Measurements from ENCODE around the gene NKAIN1.
A peak's percentile ranks its signal among the peaks of the same experiment; 100 is the strongest.
"Not testable (repeated sequence)": the region's sequence is repeated elsewhere in the genome, so short reads cannot be mapped to it uniquely, and the experiment has no call there.

NKAIN1 gene

DNA sequence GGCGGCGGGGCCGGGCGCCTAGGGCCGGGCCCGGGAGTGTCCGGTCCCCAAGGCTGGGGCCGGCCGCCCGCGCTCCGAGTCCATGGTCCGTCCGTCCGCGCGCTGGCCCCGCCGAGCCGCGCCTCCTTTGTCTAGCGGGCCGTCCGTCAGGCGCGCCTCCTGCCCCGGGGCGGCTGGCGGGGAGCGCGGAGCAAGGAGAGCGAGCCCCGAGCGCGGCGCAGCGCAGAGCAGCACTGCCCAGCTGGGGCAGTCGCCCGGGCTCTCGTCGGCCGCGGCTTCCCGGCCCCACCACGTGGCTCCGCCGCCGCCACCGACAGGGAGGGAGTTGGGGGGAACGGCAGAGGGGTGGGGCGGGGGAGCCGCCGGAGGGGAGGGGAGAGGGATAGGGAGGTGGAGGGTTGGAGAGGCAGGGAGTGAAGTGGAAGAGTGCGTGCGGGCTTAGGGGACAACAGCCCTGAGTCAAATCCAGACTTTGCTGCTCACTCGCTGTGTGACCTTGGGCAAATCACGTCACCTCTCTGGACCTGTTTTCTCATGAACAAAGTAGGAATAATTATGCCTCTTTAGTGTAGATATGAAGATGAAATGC, at the start of gene NKAIN1:
Gene NKAIN1 (minus strand): TSS at position 235 of the 589 bp plus-strand sequence. CDS start 340 bp downstream, outside the sequence.
- Histone ChIP-seq H2AFZ (ENCODE audit: low read depth, low read length) (no peak within 1 kb of the TSS), H3K9me3 (ENCODE audit: low read length) (no peaks in the 10 kb centered on the region), H3K4me1 (ENCODE audit: insufficient read depth, low read length) (peaks cover 14% of the 10 kb centered on the region), H3K27me3 (ENCODE audit: insufficient read depth, low read length) (no peaks in the 10 kb centered on the region), H3K36me3 (ENCODE audit: insufficient read depth, low read length) (no peaks in the 10 kb centered on the region), H3K4me3 (ENCODE audit: low read length) (peak within 1 kb of the TSS; percentile 68)

DNA sequence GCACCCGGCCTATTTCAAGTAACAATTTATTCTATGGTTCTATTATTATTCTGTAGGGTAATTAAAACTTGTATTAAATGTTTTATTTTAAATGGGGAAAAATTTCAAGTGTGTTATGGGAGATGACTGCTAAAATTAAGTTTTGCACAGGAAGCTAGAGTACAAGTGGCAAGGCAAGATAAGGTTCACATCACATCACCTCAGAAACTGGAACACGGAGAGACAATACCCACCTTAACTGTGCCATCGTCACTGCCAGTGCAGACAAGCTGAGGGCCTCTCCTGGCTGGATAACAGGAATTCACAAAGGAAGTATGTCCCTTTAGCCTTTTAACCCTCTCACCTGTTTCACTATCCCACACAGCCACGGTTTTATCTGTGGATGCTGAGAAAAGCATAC, 49.3 kb upstream of the NKAIN1 start:
- H3K9me3 ChIP-seq (ENCODE audit: low read length) = no peaks in the 10 kb centered on the region
- peaks cover 81% of the 10 kb centered on the region for H3K36me3 ChIP-seq (ENCODE audit: insufficient read depth, low read length)
- H3K27me3 ChIP-seq (ENCODE audit: insufficient read depth, low read length) = no peaks in the 10 kb centered on the region
- no peak overlapping the region for H3K4me3 ChIP-seq (ENCODE audit: low read length)
- no peaks in the 10 kb centered on the region for H3K4me1 ChIP-seq (ENCODE audit: insufficient read depth, low read length)
- no peak overlapping the region for H2AFZ ChIP-seq (ENCODE audit: low read depth, low read length)

DNA sequence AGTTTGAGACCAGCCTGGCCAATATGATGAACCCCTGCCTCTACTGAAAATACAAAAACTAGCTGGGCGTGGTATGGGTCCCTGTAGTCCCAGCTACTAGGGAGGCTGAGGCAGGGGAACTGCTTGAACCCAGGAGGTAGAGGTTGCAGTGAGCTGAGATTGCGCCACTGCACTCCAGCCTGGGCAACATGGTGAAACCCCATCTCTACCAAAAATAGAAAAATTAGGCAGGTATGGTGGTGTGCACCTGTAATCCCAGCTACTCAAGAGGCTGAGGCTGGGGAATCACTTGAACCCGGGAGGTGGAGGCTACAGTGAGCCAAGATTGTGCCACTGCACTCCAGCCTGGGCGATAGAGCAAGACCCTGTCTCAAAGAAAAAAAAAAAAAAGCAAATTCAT, 48.1 kb upstream of the NKAIN1 start:
- not testable (repeated sequence) for H3K4me1 ChIP-seq (ENCODE audit: insufficient read depth, low read length); H3K27me3 ChIP-seq (ENCODE audit: insufficient read depth, low read length); H3K9me3 ChIP-seq (ENCODE audit: low read length); H2AFZ ChIP-seq (ENCODE audit: low read depth, low read length); H3K4me3 ChIP-seq (ENCODE audit: low read length)
- peaks cover 82% of the 10 kb centered on the region for H3K36me3 ChIP-seq (ENCODE audit: insufficient read depth, low read length)

DNA sequence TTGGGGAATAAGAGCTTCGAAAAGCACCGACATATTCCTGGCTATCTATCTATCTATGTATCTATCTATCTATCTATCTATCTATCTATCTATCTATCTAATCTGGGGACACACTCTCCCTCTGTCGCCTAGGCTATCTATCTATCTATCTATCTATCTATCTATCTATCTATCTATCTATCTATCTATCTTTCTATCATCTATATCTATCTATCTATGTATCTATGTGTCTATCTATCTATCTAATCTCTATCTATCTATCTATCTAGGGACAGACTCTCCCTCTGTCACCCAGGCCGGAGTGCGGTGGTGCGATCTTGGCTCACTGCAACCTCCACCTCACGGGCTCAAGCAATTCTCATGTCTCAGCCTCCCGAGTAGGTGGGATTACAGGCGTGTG, 42.7 kb upstream of the NKAIN1 start:
- peaks cover 82% of the 10 kb centered on the region for H3K36me3 ChIP-seq (ENCODE audit: insufficient read depth, low read length)
- H3K9me3 ChIP-seq (ENCODE audit: low read length); H2AFZ ChIP-seq (ENCODE audit: low read depth, low read length); H3K27me3 ChIP-seq (ENCODE audit: insufficient read depth, low read length); H3K4me1 ChIP-seq (ENCODE audit: insufficient read depth, low read length); H3K4me3 ChIP-seq (ENCODE audit: low read length): not testable (repeated sequence)

DNA sequence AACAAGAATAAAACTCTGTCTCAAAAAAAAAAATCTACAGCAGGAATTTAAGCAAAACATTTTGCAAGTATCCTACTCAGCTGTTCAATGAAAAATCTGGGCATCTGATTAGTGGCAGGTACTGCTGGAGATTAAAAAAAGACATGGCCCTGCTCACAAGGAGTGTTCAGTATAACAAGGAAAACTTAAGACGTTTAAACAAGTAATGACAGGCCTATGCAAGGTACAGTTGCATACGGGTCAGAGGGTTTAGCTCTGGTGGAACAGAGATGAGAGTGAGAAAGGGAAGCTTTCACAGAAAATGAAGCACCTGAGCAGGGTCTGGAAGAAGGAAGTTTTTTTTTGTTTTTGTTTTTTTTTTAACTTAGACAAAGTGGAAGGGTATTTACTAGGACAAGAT, 33.9 kb upstream of the NKAIN1 start:
- Histone ChIP-seq H3K36me3 (ENCODE audit: insufficient read depth, low read length) (peaks cover 82% of the 10 kb centered on the region), H3K4me3 (ENCODE audit: low read length) (no peak overlapping the region), H2AFZ (ENCODE audit: low read depth, low read length) (no peak overlapping the region), H3K4me1 (ENCODE audit: insufficient read depth, low read length) (no peaks in the 10 kb centered on the region), H3K27me3 (ENCODE audit: insufficient read depth, low read length) (no peaks in the 10 kb centered on the region), H3K9me3 (ENCODE audit: low read length) (no peaks in the 10 kb centered on the region)

DNA sequence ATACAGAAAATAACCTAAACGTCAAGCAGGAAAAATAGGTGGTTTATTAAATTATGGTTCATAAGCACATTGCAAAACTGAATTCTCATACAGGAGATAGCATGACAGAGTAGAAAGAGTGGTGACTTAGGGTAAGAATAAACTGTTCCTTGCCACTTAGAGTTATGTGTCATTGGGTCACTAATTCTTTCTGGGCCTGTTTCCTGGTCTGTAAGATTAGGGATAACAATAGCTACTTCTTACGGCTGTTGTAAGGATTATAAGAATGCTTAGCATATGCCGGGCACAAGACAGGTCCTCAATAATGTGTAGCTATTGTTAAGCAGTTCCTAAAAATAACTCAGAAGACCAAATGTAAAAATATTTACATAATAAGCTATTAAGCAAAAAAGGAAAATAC, 32.7 kb upstream of the NKAIN1 start:
- H3K4me3 ChIP-seq (ENCODE audit: low read length) = no peak overlapping the region
- H2AFZ ChIP-seq (ENCODE audit: low read depth, low read length) = no peak overlapping the region
- peaks cover 78% of the 10 kb centered on the region for H3K36me3 ChIP-seq (ENCODE audit: insufficient read depth, low read length)
- H3K27me3 ChIP-seq (ENCODE audit: insufficient read depth, low read length) = no peaks in the 10 kb centered on the region
- no peaks in the 10 kb centered on the region for H3K9me3 ChIP-seq (ENCODE audit: low read length)
- no peaks in the 10 kb centered on the region for H3K4me1 ChIP-seq (ENCODE audit: insufficient read depth, low read length)

DNA sequence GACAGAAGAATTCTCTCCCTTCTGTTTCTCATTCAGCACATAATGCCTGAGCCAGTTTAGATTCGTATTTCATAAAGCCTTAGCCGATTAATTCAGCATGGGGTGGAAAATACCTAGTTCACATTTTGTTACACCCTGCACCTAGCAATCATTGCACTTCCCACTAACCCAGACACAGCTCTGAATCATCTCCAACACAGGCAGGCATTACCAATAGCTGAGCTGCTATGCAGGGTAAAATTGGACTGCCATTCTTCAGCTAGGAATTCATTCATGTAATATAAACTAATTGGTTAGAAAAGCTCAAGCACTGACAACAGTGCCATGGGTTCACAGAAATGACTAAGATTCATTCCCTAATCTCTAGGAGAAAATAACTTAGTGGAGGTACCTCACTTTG, 26.9 kb upstream of the NKAIN1 start:
- Histone ChIP-seq H2AFZ (ENCODE audit: low read depth, low read length) (no peak overlapping the region), H3K27me3 (ENCODE audit: insufficient read depth, low read length) (no peaks in the 10 kb centered on the region), H3K4me1 (ENCODE audit: insufficient read depth, low read length) (no peaks in the 10 kb centered on the region), H3K4me3 (ENCODE audit: low read length) (no peak overlapping the region), H3K36me3 (ENCODE audit: insufficient read depth, low read length) (peaks cover 78% of the 10 kb centered on the region), H3K9me3 (ENCODE audit: low read length) (no peaks in the 10 kb centered on the region)

DNA sequence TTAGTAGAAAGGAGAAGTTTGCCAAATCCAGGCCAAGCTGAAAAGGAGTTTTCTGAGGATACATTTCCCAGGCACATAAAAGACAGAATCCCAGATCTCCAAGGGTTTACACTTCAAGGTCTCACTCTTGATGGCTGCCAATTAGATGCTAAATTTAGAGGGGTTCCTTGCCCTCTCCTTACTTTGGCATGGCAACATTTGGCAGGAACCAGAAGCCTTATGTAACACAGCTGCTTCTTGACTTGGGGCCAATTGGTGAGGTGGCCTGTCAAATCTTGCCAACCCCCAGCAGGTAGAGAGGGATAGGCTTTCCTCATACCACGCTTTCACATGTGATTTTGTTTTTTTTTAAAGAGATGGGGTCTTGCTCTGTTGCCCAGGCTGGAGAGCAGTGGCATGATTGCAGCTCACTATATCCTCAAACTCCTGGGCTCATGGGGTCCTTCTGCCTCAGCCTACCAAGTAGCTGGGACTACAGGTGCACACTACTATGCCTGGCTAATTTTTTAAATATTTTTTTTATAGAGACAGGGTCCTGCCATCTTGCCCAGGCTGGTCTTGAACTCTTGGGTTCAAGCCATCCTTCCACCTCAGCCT, 25.2 kb upstream of the NKAIN1 start:
- Histone ChIP-seq H3K36me3 (ENCODE audit: insufficient read depth, low read length) (peaks cover 75% of the 10 kb centered on the region), H3K4me1 (ENCODE audit: insufficient read depth, low read length) (no peaks in the 10 kb centered on the region), H3K4me3 (ENCODE audit: low read length) (no peak overlapping the region), H3K9me3 (ENCODE audit: low read length) (no peaks in the 10 kb centered on the region), H3K27me3 (ENCODE audit: insufficient read depth, low read length) (no peaks in the 10 kb centered on the region), H2AFZ (ENCODE audit: low read depth, low read length) (no peak overlapping the region)

DNA sequence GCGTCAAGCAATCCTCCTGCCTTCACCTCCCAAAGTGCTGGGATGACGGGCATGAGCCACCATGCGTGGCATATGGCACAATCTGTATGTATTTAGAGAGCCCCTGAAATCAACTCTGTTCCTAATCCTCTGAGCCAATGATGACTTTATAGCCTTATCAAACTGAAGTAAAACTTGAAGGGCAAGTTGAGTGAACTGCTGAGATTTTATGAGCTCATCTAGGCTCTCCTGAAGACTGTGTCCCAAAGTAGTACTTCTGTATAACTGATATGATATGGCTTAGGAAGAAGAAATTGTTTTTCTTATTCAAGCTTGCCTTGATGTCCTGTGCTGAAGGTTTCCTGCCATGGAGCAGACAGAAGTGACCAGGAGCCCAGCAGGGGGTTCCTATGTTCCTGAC, 23.7 kb upstream of the NKAIN1 start:
- no peaks in the 10 kb centered on the region for H3K4me1 ChIP-seq (ENCODE audit: insufficient read depth, low read length)
- H3K9me3 ChIP-seq (ENCODE audit: low read length) = no peaks in the 10 kb centered on the region
- H3K27me3 ChIP-seq (ENCODE audit: insufficient read depth, low read length) = no peaks in the 10 kb centered on the region
- no peak overlapping the region for H3K4me3 ChIP-seq (ENCODE audit: low read length)
- H3K36me3 ChIP-seq (ENCODE audit: insufficient read depth, low read length) = peaks cover 74% of the 10 kb centered on the region
- no peak overlapping the region for H2AFZ ChIP-seq (ENCODE audit: low read depth, low read length)

DNA sequence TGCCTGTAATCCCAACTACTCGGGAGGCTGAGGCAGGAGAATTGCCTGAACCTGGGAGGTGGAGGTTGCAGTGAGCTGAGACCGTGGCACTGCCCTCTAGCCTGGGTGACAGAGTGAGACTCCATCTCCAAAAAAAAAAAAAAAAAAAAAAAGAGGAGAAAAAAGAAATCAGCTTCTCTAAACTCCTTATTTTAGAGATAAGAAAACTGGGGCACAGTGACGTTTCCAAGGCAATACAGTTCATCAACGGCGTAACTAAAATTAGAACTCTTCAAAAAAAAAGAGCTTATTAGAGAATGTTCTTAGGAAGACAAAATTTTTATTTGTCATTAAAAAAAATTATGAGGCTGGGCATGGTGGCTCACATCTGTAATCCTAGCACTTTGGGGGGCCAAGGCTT, 22.7 kb upstream of the NKAIN1 start:
- not testable (repeated sequence) for H3K9me3 ChIP-seq (ENCODE audit: low read length); H3K4me3 ChIP-seq (ENCODE audit: low read length); H3K27me3 ChIP-seq (ENCODE audit: insufficient read depth, low read length); H3K4me1 ChIP-seq (ENCODE audit: insufficient read depth, low read length); H2AFZ ChIP-seq (ENCODE audit: low read depth, low read length)
- H3K36me3 ChIP-seq (ENCODE audit: insufficient read depth, low read length) = peaks cover 78% of the 10 kb centered on the region

DNA sequence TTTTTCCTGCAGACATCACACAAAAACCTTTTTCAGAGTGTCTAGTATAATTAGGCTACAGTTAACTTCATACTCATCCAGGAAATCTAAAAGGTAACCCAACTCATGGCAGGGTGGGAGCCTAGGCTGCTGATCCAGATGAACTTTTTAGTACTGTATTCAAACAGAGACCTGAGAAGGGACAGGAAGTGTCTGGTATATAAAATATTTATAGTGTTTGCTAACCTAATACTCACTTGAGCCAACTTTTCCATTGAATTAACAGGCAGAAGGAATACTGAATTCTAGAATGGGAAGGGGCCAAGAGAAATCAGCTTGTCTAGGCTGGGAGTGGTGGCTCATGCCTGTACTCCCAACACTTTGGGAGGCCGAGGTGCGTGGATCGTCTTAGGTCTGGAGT, 22.2 kb upstream of the NKAIN1 start:
- no peaks in the 10 kb centered on the region for H3K4me1 ChIP-seq (ENCODE audit: insufficient read depth, low read length)
- H3K4me3 ChIP-seq (ENCODE audit: low read length) = no peak overlapping the region
- no peak overlapping the region for H2AFZ ChIP-seq (ENCODE audit: low read depth, low read length)
- peaks cover 78% of the 10 kb centered on the region for H3K36me3 ChIP-seq (ENCODE audit: insufficient read depth, low read length)
- H3K27me3 ChIP-seq (ENCODE audit: insufficient read depth, low read length) = no peaks in the 10 kb centered on the region
- H3K9me3 ChIP-seq (ENCODE audit: low read length) = no peaks in the 10 kb centered on the region

DNA sequence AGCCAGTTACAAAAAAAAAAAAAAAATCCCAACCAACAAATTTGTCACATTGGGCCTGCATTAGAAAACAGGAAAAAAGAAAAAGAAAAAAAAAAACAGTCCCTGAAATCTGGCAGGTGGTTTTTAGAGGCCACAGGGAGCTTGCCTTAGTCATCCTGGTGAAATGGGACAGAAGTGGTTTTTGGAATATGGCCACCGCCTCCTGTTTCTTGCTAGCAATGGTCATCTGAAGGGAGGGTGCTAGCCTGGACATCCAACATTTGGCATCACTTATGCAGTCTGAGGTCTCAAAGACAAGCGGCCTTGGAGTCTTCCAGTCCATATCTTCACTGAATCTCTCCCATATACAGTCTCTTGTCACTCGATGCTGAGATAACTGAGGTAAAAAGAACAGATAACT, 20.1 kb upstream of the NKAIN1 start:
- H3K9me3 ChIP-seq (ENCODE audit: low read length) = no peaks in the 10 kb centered on the region
- H3K4me3 ChIP-seq (ENCODE audit: low read length) = no peak overlapping the region
- no peaks in the 10 kb centered on the region for H3K27me3 ChIP-seq (ENCODE audit: insufficient read depth, low read length)
- no peak overlapping the region for H2AFZ ChIP-seq (ENCODE audit: low read depth, low read length)
- peaks cover 63% of the 10 kb centered on the region for H3K36me3 ChIP-seq (ENCODE audit: insufficient read depth, low read length)
- H3K4me1 ChIP-seq (ENCODE audit: insufficient read depth, low read length) = no peaks in the 10 kb centered on the region

DNA sequence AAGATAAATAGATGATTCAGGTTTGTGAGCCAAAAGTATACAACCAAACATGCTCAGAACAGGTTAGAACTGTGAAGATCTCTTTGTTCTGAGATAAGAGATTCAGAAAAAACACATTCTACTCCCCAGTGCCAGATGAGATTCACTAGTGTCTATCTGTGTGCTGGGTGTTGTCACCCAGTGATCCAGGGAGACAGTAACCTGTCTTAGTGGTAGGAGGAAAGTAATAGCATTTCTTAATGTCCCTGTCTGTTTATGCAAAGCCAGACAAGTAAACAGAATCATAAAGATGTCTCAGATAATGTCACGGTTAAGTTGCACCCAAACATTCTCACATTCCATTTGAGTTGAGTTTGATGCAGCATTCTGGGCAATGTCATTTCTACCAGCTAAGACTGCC, 18.9 kb upstream of the NKAIN1 start:
- H3K4me1 ChIP-seq (ENCODE audit: insufficient read depth, low read length) = no peaks in the 10 kb centered on the region
- no peak overlapping the region for H3K4me3 ChIP-seq (ENCODE audit: low read length)
- peaks cover 59% of the 10 kb centered on the region for H3K36me3 ChIP-seq (ENCODE audit: insufficient read depth, low read length)
- no peaks in the 10 kb centered on the region for H3K9me3 ChIP-seq (ENCODE audit: low read length)
- no peaks in the 10 kb centered on the region for H3K27me3 ChIP-seq (ENCODE audit: insufficient read depth, low read length)
- no peak overlapping the region for H2AFZ ChIP-seq (ENCODE audit: low read depth, low read length)

DNA sequence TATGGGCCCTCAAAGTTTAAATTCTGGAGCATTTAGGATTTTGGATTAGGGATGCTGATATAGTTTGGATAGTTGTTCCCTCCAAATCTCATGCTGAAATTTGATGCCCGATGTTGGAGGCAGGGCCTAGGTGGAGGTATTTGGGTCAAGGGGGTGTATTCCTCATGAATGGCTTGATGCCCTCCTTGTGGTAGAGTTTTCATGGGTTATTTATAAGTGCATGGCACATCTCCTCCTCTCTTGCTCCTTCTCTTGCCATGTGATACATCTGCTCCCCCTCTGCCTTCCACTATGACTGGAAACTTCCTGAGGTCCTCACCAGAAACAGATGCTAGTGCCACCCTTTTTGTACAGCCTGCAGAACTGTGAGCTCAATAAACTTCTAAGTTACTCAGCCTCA, 17.5 kb upstream of the NKAIN1 start:
- H3K36me3 ChIP-seq (ENCODE audit: insufficient read depth, low read length) = peaks cover 50% of the 10 kb centered on the region

More for the DNA sequence above, 17.5 kb upstream of the NKAIN1 start:
- H3K4me3 ChIP-seq (ENCODE audit: low read length) = no peak overlapping the region
- H3K9me3 ChIP-seq (ENCODE audit: low read length) = no peaks in the 10 kb centered on the region
- H3K27me3 ChIP-seq (ENCODE audit: insufficient read depth, low read length) = no peaks in the 10 kb centered on the region
- H2AFZ ChIP-seq (ENCODE audit: low read depth, low read length) = no peak overlapping the region
- no peaks in the 10 kb centered on the region for H3K4me1 ChIP-seq (ENCODE audit: insufficient read depth, low read length)
